Immature natural killer cell (primary cell): ENCODE data around the gene IPPK. TPM values are rescaled to one million over a fixed set of nuclear protein-coding genes. Genes with fewer than 3 reads are reported as not detected.
"Not testable (repeated sequence)": the region's sequence is repeated elsewhere in the genome, so short reads cannot be mapped to it uniquely, and the experiment has no call there.

Experiments
- DNase-seq, 3 donors: peaks; one replicate each; pipeline ENCODE4 v3.0.0; 2022; ENCODE audit warnings: mixed read lengths in 1 of 3
- H3K27ac Mint-ChIP-seq, 6 donors: one replicate each; pipeline ENCODE4 v1.8.0; 2020; ENCODE audit warnings: mixed read lengths in 6 of 6, mild to moderate bottlenecking in 5 of 6, inconsistent platforms in 4 of 6, moderate library complexity in 3 of 6
- H3K27me3 Mint-ChIP-seq, 3 donors: one replicate each; pipeline ENCODE4 v1.8.0; 2020 to 2021; ENCODE audit warnings: low read depth in 3 of 3, mild to moderate bottlenecking in 3 of 3, mixed read lengths in 3 of 3, moderate library complexity in 3 of 3, inconsistent platforms in 1 of 3
- H3K36me3 Mint-ChIP-seq, 3 donors: one replicate each; pipeline ENCODE4 v1.8.0; 2020; ENCODE audit warnings: mixed read lengths in 3 of 3, inconsistent platforms in 2 of 3, mild to moderate bottlenecking in 2 of 3
- H3K4me1 Mint-ChIP-seq, 2 donors: one replicate each; pipeline ENCODE4 v1.8.0; 2020; ENCODE audit warnings: inconsistent platforms in 2 of 2, mild to moderate bottlenecking in 2 of 2, mixed read lengths in 2 of 2, moderate library complexity in 1 of 2
- H3K4me3 Mint-ChIP-seq, 5 donors: one replicate each; pipeline ENCODE4 v1.8.0; 2020; ENCODE audit warnings: mild to moderate bottlenecking in 5 of 5, mixed read lengths in 5 of 5, inconsistent platforms in 3 of 5, moderate library complexity in 3 of 5
- H3K9me3 Mint-ChIP-seq, 6 donors: one replicate each; pipeline ENCODE4 v1.8.0; 2020; ENCODE audit warnings: mild to moderate bottlenecking in 6 of 6, mixed read lengths in 6 of 6, inconsistent platforms in 4 of 6, moderate library complexity in 3 of 6
- polyA plus RNA-seq, 3 donors: library from polyadenylated mRNA; unstranded; fragments of 300-500 nt; fragmentation: Illumina TruSeq; gene quantifications; one replicate each; pipeline ENCODE4 v1.2.3, GENCODE V29; 2021

IPPK gene
- polyA plus RNA-seq, 3 donors from 2014 or later = 2.6 to 5.4 (median 3.2) TPM

GRCh38 chr9:92608241-92608908 lies 61.6 kb downstream of the IPPK start:
- no peak for DNase-seq
- Mint-ChIP-seq H3K36me3 (peaks cover 8 to 9% (median 9%) of the 10 kb centered on the region in 3 donors), H3K27ac (no peak overlapping the region), H3K4me1 (no peaks in the 10 kb centered on the region), H3K4me3 (no peak overlapping the region), H3K9me3 (peaks cover 0 to 5% (median 1%) of the 10 kb centered on the region in 6 donors), H3K27me3 (peaks cover 0 to 4% (median 1%) of the 10 kb centered on the region in 3 donors)

GRCh38 chr9:92607773-92608172 lies 62.2 kb downstream of the IPPK start:
- Mint-ChIP-seq H3K9me3 (peaks cover 0 to 5% (median 1%) of the 10 kb centered on the region in 6 donors), H3K4me3 (no peak overlapping the region), H3K4me1 (no peaks in the 10 kb centered on the region), H3K27ac (no peak overlapping the region), H3K27me3 (peaks cover 0 to 4% (median 1%) of the 10 kb centered on the region in 3 donors), H3K36me3 (peaks cover 8 to 13% (median 12%) of the 10 kb centered on the region in 3 donors)
- DNase-seq = no peak

DNA sequence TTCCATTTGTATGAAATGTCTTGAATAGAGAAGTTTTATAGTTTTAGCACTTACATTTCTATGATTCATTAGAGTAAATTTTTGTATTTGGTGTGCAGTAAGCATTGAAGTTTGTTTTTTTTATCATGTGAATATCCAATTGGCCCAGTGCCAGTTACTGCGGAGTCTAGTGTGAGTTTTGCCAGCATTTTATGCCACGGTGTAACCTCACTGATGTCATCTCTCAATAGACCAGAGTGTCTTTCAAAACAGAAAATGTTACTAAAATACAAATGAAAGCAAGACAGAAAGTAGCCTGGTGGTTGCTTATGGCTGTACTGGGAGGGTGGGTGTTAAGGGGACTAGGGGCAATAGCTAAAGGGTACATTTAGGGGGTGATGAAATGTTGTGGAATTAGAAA lies 62.8 kb downstream of the IPPK start:
- Mint-ChIP-seq H3K36me3 (peaks cover 4 to 13% (median 12%) of the 10 kb centered on the region in 3 donors), H3K27ac (no peak overlapping the region), H3K27me3 (peaks cover 0 to 4% (median 1%) of the 10 kb centered on the region in 3 donors), H3K9me3 (peaks cover 0 to 5% (median 1%) of the 10 kb centered on the region in 6 donors), H3K4me3 (no peak overlapping the region), H3K4me1 (no peaks in the 10 kb centered on the region)
- DNase-seq = peak in 1 of 3 donors; percentile 6

- Mint-ChIP-seq H3K4me3 (no peak overlapping the region), H3K36me3 (peaks cover 0 to 13% (median 5%) of the 10 kb centered on the region in 3 donors), H3K27me3 (peaks cover 0 to 4% (median 1%) of the 10 kb centered on the region in 3 donors), H3K9me3 (peaks cover 0 to 5% (median 1%) of the 10 kb centered on the region in 6 donors), H3K4me1 (no peaks in the 10 kb centered on the region), H3K27ac (no peak overlapping the region)
- DNase-seq = no peak
Measured at GRCh38 chr9:92605224-92605623, 64.7 kb downstream of the IPPK start.

DNA sequence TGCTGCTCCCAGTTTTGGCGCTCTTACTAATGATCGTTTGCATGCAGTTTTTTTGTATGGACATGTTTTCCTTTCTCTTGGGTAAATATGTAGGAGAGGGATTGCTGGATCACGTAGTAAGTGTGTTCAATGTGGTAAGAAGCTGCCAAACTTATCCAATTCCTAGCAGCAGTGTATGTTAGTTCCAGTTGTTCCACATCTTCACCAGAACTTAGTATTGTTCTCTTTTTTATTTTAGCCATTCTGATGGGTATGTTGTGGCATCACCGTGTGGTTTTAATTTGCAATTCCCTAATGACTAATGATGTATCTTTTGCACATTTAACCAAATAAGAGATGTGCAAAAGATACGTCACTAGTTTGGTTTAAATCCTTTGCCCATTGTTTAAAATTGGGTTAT lies 65.9 kb downstream of the IPPK start:
- H3K36me3 Mint-ChIP-seq = peaks cover 0 to 13% (median 5%) of the 10 kb centered on the region in 3 donors
- no peaks in the 10 kb centered on the region for H3K4me1 Mint-ChIP-seq
- DNase-seq = no peak
- H3K27ac Mint-ChIP-seq = no peak overlapping the region
- peaks cover 0 to 2% (median 1%) of the 10 kb centered on the region in 3 donors for H3K27me3 Mint-ChIP-seq
- H3K4me3 Mint-ChIP-seq = no peak overlapping the region
- H3K9me3 Mint-ChIP-seq = peaks cover 0 to 5% (median 1%) of the 10 kb centered on the region in 6 donors

DNA sequence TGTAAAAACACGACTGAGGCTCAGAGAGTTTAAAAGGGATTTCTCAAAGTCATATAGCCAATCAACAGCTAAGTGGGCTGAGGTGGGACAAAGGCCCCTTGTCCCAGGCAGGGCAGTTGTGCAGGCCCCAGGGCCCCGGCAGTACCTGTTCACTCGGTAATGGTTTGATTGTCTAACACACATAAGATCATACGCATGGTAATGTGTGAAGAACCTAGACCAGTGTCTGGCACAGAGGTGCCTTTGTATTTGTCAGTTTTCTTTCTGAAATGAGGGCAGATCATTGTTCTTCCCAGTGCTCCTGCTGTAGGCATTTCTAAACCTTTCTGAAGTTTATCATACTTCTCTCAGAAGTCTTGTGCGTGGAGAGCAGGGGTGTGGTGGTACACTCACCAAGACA lies 66.8 kb downstream of the IPPK start:
- no peak for DNase-seq
- no peak overlapping the region for H3K4me3 Mint-ChIP-seq

GRCh38 chr9:92602413-92602812 lies 67.5 kb downstream of the IPPK start:
- H3K9me3 Mint-ChIP-seq = peaks cover 0 to 5% (median 1%) of the 10 kb centered on the region in 6 donors
- H3K4me1 Mint-ChIP-seq = no peaks in the 10 kb centered on the region
- H3K4me3 Mint-ChIP-seq = no peak overlapping the region
- DNase-seq = no peak
- H3K27ac Mint-ChIP-seq = no peak overlapping the region
- H3K36me3 Mint-ChIP-seq = peaks cover 0 to 13% (median 5%) of the 10 kb centered on the region in 3 donors
- peaks cover 0 to 2% (median 0%) of the 10 kb centered on the region in 3 donors for H3K27me3 Mint-ChIP-seq

More for the DNA sequence above, 66.8 kb downstream of the IPPK start:
- Mint-ChIP-seq H3K36me3 (peaks cover 0 to 13% (median 5%) of the 10 kb centered on the region in 3 donors), H3K9me3 (peaks cover 0 to 5% (median 1%) of the 10 kb centered on the region in 6 donors), H3K27me3 (peaks cover 0 to 2% (median 1%) of the 10 kb centered on the region in 3 donors), H3K27ac (no peak overlapping the region), H3K4me1 (no peaks in the 10 kb centered on the region)

GRCh38 chr9:92601451-92601850 lies 68.5 kb downstream of the IPPK start:
- peaks cover 0 to 13% (median 5%) of the 10 kb centered on the region in 3 donors for H3K36me3 Mint-ChIP-seq
- H3K9me3 Mint-ChIP-seq = peaks cover 0 to 5% (median 1%) of the 10 kb centered on the region in 6 donors
- no peaks in the 10 kb centered on the region for H3K4me1 Mint-ChIP-seq
- no peak for DNase-seq
- H3K4me3 Mint-ChIP-seq = no peak overlapping the region
- peaks cover 0 to 2% (median 0%) of the 10 kb centered on the region in 3 donors for H3K27me3 Mint-ChIP-seq
- no peak overlapping the region for H3K27ac Mint-ChIP-seq

GRCh38 chr9:92600462-92601261 lies 69.3 kb downstream of the IPPK start:
- peaks cover 0 to 2% (median 0%) of the 10 kb centered on the region in 3 donors for H3K27me3 Mint-ChIP-seq

DNA sequence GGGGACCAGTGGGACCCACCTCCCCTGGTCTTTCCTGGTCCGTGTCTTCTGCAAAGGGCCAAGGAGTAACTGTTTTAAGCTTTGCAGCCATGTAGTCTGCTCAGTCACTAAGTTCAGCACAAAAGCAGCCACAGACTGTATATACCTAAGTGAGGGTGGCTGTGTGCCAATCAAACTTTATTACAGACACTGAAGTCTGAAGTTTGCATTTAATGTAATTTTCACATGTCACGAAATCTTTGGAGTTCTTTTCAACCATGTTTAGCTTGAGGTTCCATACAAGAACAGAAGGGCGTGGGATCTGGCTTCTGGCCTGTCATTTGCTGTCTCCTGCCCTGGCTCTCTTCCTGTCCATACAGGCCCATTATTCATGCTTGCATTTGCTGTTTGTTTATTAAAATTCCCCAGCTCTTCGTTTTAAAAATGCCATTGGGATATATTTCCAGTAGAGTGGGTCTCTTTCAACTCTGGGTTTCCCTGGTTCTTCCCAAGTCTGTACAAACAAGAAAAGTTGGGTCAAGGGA lies 69.9 kb downstream of the IPPK start:
- Mint-ChIP-seq H3K9me3 (peaks cover 0 to 5% (median 0%) of the 10 kb centered on the region in 6 donors), H3K36me3 (peaks cover 0 to 13% (median 5%) of the 10 kb centered on the region in 3 donors), H3K4me3 (no peak overlapping the region), H3K4me1 (no peaks in the 10 kb centered on the region), H3K27ac (no peak overlapping the region), H3K27me3 (peaks cover 0 to 2% (median 0%) of the 10 kb centered on the region in 3 donors)
- DNase-seq = no peak

More at GRCh38 chr9:92600462-92601261, 69.3 kb downstream of the IPPK start:
- peaks cover 0 to 13% (median 5%) of the 10 kb centered on the region in 3 donors for H3K36me3 Mint-ChIP-seq
- H3K27ac Mint-ChIP-seq = no peak overlapping the region
- no peak for DNase-seq
- H3K9me3 Mint-ChIP-seq = peaks cover 0 to 5% (median 1%) of the 10 kb centered on the region in 6 donors
- H3K4me3 Mint-ChIP-seq = no peak overlapping the region
- no peaks in the 10 kb centered on the region for H3K4me1 Mint-ChIP-seq

GRCh38 chr9:92598382-92598781 lies 71.5 kb downstream of the IPPK start:
- H3K27me3 Mint-ChIP-seq = no peaks in the 10 kb centered on the region
- H3K4me3 Mint-ChIP-seq = no peak overlapping the region
- no peak for DNase-seq
- H3K9me3 Mint-ChIP-seq = no peaks in the 10 kb centered on the region
- peaks cover 0 to 4% (median 3%) of the 10 kb centered on the region in 3 donors for H3K36me3 Mint-ChIP-seq
- H3K27ac Mint-ChIP-seq = no peak overlapping the region
- H3K4me1 Mint-ChIP-seq = no peaks in the 10 kb centered on the region

GRCh38 chr9:92595930-92596329 lies 74.0 kb downstream of the IPPK start:
- Mint-ChIP-seq H3K36me3 (no peaks in the 10 kb centered on the region), H3K27me3 (no peaks in the 10 kb centered on the region), H3K4me3 (no peak overlapping the region), H3K9me3 (no peaks in the 10 kb centered on the region), H3K27ac (no peak overlapping the region), H3K4me1 (no peaks in the 10 kb centered on the region)
- DNase-seq = no peak

DNA sequence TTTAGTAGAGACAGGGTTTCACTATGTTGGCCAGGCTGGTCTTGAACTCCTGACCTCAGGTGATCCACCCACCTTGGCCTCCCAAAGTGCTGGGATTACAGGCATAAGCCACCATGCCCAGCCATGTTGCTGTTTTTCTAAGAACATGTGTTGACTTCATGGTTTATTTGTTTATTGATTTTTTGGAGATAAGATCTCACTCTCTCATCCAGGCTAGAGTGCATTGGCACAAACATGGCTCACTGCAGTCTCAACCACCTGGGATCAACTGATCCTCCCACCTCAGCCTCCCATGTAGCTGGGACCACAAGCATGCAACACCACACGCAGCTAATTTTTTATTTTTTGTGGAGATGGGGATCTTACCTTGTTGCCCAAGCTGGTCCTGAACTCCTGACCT lies 74.9 kb downstream of the IPPK start:
- H3K4me1 Mint-ChIP-seq, H3K36me3 Mint-ChIP-seq, H3K27ac Mint-ChIP-seq, H3K4me3 Mint-ChIP-seq, H3K27me3 Mint-ChIP-seq, H3K9me3 Mint-ChIP-seq, DNase-seq: not testable (repeated sequence)
